IMR-90 (cell line): ENCODE data around the gene CRACR2B. TPM values are rescaled to one million over a fixed set of nuclear protein-coding genes. Genes with fewer than 3 reads are reported as not detected.

Source experiments
- ATAC-seq: fragments of 200-7000 bp; cut with Tn5 transposase; 2 replicates; pipeline ENCODE4 v1.9.1; 2020; ENCODE audit warnings: low read depth, mild to moderate bottlenecking, moderate library complexity
- BruUV-seq: library from RNA; stranded (reverse); fragments of 400-500 nt; replicated peaks from 2 replicates; lab custom pipeline; 2021; lab: Mats Ljungman, UMichigan
- CTCF ChIA-PET: fragments of 300-600 bp; formaldehyde crosslinking; extraction: SDS; loops from one replicate; lab custom pipeline; 2021; ENCODE audit warnings: antibody characterized with exemption; lab: Yijun Ruan, JAX
- POLR2A ChIA-PET: fragments of 300-600 bp; sonication (Branson Sonifier 250); formaldehyde crosslinking; loops from one replicate; lab custom pipeline; 2022; ENCODE audit warnings: antibody characterized with exemption; ENCODE audit not compliant: unreplicated experiment; lab: Charles Lee
- DNase-seq: peaks from one replicate; pipeline ENCODE4 v3.0.0; 2013
- H2AFZ ChIP-seq: replicated peaks from 2 replicates; pipeline ENCODE3; 2013; ENCODE audit warnings: low read length, mild to moderate bottlenecking; ENCODE audit not compliant: poor library complexity
- H2AK5ac ChIP-seq: 2 replicates; pipeline ENCODE4 v1.6.1; 2013; ENCODE audit warnings: low read depth, low read length, inconsistent platforms
- H2AK9ac ChIP-seq: replicated peaks from 2 replicates; pipeline ENCODE3; 2013; ENCODE audit warnings: mild to moderate bottlenecking, low read depth, low read length, moderate library complexity; ENCODE audit not compliant: poor library complexity
- H2BK120ac ChIP-seq: 2 replicates; pipeline ENCODE4 v1.6.1; 2013; ENCODE audit warnings: low read depth, low read length, inconsistent platforms
- H2BK15ac ChIP-seq: 3 replicates; pipeline ENCODE4 v1.6.1; 2013; ENCODE audit warnings: low read depth, low read length, inconsistent platforms
- H2BK20ac ChIP-seq: 2 replicates; pipeline ENCODE4 v1.6.1; 2013; ENCODE audit warnings: low read depth, mild to moderate bottlenecking, inconsistent platforms, low read length, moderate library complexity
- H2BK5ac ChIP-seq: 2 replicates; pipeline ENCODE4 v1.6.1; 2013; ENCODE audit warnings: mild to moderate bottlenecking, low read depth, low read length, inconsistent platforms; ENCODE audit not compliant: poor library complexity, severe bottlenecking
- H3K14ac ChIP-seq: replicated peaks from 2 replicates; pipeline ENCODE4 v1.6.1; 2013; ENCODE audit warnings: low read depth, low read length, inconsistent platforms
- H3K18ac ChIP-seq: 2 replicates; pipeline ENCODE4 v1.6.1; 2013; ENCODE audit warnings: low read depth, low read length, control low read depth
- H3K23ac ChIP-seq: 2 replicates; pipeline ENCODE4 v1.6.1; 2013; ENCODE audit warnings: low read depth, low read length, inconsistent platforms
- H3K27ac ChIP-seq: 2 replicates; pipeline ENCODE4 v1.5.1; 2013; ENCODE audit warnings: mild to moderate bottlenecking, control low read depth, low read length; ENCODE audit not compliant: insufficient read depth
- H3K27me3 ChIP-seq: 2 replicates; pipeline ENCODE4 v1.6.1; 2013; ENCODE audit warnings: low read length; ENCODE audit not compliant: control insufficient read depth, insufficient read depth
- H3K36me3 ChIP-seq: 2 replicates; pipeline ENCODE4 v1.6.1; 2013; ENCODE audit warnings: low read length, mixed read lengths; ENCODE audit not compliant: control insufficient read depth, insufficient read depth
- H3K4ac ChIP-seq: 2 replicates; pipeline ENCODE4 v1.6.1; 2013; ENCODE audit warnings: low read depth, low read length, inconsistent platforms
- H3K4me1 ChIP-seq: 2 replicates; pipeline ENCODE4 v1.6.1; 2013; ENCODE audit warnings: low read length, mixed read lengths; ENCODE audit not compliant: control insufficient read depth, insufficient read depth
- H3K4me2 ChIP-seq: 2 replicates; pipeline ENCODE4 v1.6.1; 2013; ENCODE audit warnings: low read depth, mild to moderate bottlenecking, control low read depth, low read length, moderate library complexity
- H3K4me3 ChIP-seq: 2 replicates; pipeline ENCODE4 v1.5.1; 2013; ENCODE audit warnings: low read depth, mild to moderate bottlenecking, control low read depth, low read length, moderate library complexity; ENCODE audit not compliant: insufficient read depth
- H3K56ac ChIP-seq: 2 replicates; pipeline ENCODE4 v1.6.1; 2013; ENCODE audit warnings: low read length, inconsistent platforms; ENCODE audit not compliant: insufficient read depth; ENCODE audit errors: extremely low read depth
- H3K79me1 ChIP-seq, 2 experiments: 2 replicates each; pipeline ENCODE4 v1.6.1; 2013; ENCODE audit warnings: low read length in 2 of 2, inconsistent platforms in 1 of 2, low read depth in 1 of 2
- H3K9ac ChIP-seq: 2 replicates; pipeline ENCODE4 v1.6.1; 2013; ENCODE audit warnings: low read depth, low read length, control low read depth
- H3K9me1 ChIP-seq: 2 replicates; pipeline ENCODE4 v1.6.1; 2013; ENCODE audit warnings: low read length, inconsistent platforms; ENCODE audit not compliant: insufficient read depth
- H3K9me3 ChIP-seq: 2 replicates; pipeline ENCODE4 v1.6.1; 2013; ENCODE audit warnings: low read length; ENCODE audit not compliant: control insufficient read depth, insufficient read depth
- H4K20me1 ChIP-seq: 2 replicates; pipeline ENCODE4 v1.6.1; 2013; ENCODE audit warnings: low read length, inconsistent platforms; ENCODE audit not compliant: insufficient read depth
- H4K5ac ChIP-seq: 2 replicates; pipeline ENCODE4 v1.6.1; 2013; ENCODE audit warnings: mild to moderate bottlenecking, low read depth, low read length, control low read depth
- H4K8ac ChIP-seq, 2 experiments: 2 replicates each; pipeline ENCODE4 v1.6.1; 2013; ENCODE audit warnings: low read depth in 2 of 2, low read length in 2 of 2, control low read depth in 1 of 2, inconsistent platforms in 1 of 2
- H4K91ac ChIP-seq: 2 replicates; pipeline ENCODE4 v1.6.1; 2013; ENCODE audit warnings: low read depth, low read length, inconsistent platforms; ENCODE audit not compliant: insufficient read depth
- BHLHE40 ChIP-seq: fragments of 150-350 bp; IDR thresholded peaks from 2 replicates; pipeline ENCODE4 v1.6.1; 2016; ENCODE audit warnings: mild to moderate bottlenecking, low read depth, low read length
- CTCF ChIP-seq: conservative IDR thresholded peaks from 2 replicates; pipeline ENCODE4 v1.5.1; 2012; ENCODE audit warnings: mild to moderate bottlenecking, low read depth, low read length, improper control_type of control experiment
- ELK1 ChIP-seq: fragments of 150-350 bp; IDR thresholded peaks from 2 replicates; pipeline ENCODE4 v1.6.1; 2016; ENCODE audit warnings: low read depth, mild to moderate bottlenecking, low read length, moderate library complexity, borderline replicate concordance
- FOS ChIP-seq: fragments of 150-350 bp; IDR thresholded peaks from 2 replicates; pipeline ENCODE4 v1.6.1; 2016; ENCODE audit warnings: low read depth, low read length
- MAFK ChIP-seq: IDR thresholded peaks from 2 replicates; pipeline ENCODE4 v1.6.1; 2012; ENCODE audit warnings: low read depth, low read length, improper control_type of control experiment
- MXI1 ChIP-seq: IDR thresholded peaks from 2 replicates; pipeline ENCODE4 v1.6.1; 2012; ENCODE audit warnings: low read depth, mild to moderate bottlenecking, low read length, moderate library complexity, borderline replicate concordance
- NFE2L2 ChIP-seq: fragments of 150-350 bp; IDR thresholded peaks from 2 replicates; pipeline ENCODE4 v1.6.1; 2016; ENCODE audit warnings: low read depth, mild to moderate bottlenecking, low read length
- RCOR1 ChIP-seq: IDR thresholded peaks from 2 replicates; pipeline ENCODE4 v1.6.1; 2012; ENCODE audit warnings: mild to moderate bottlenecking, low read length, improper control_type of control experiment; ENCODE audit not compliant: insufficient replicate concordance
- RFX5 ChIP-seq: IDR thresholded peaks from 2 replicates; pipeline ENCODE4 v1.8.0; 2012; ENCODE audit warnings: low read depth, mild to moderate bottlenecking, low read length, moderate library complexity
- SMC3 ChIP-seq: fragments of 150-350 bp; IDR thresholded peaks from 2 replicates; pipeline ENCODE4 v1.6.1; 2016; ENCODE audit warnings: low read depth, mild to moderate bottlenecking, antibody characterized with exemption, low read length, moderate library complexity
- WGBS, 2 experiments: methylation state at CpG; one replicate each; pipeline versions ENCODE4 v1.1.5 to v1.1.7; 2013; ENCODE audit warnings: missing lambda C conversion rate in 2 of 2; ENCODE audit not compliant: insufficient read length in 1 of 2; ENCODE audit errors: extremely low coverage in 2 of 2; 5-methylcytosine and 5-hydroxymethylcytosine counted together
- dilution Hi-C: fragments of 300-500 bp; cut with HindIII; formaldehyde crosslinking; loops from one replicate; pipeline ENCODE4 v1.14.3; 2018; ENCODE audit warnings: low sequenced_read_pairs; ENCODE audit not compliant: unreplicated experiment
- in situ Hi-C: fragments of 300-500 bp; cut with MboI; formaldehyde crosslinking; loops from 3 replicates; pipeline ENCODE4 v1.14.3; 2019; ENCODE audit warnings: low sequenced_read_pairs, inconsistent platforms, mixed read lengths
- intact Hi-C: fragments of 100-400 bp; cut with micrococcal nuclease; formaldehyde crosslinking; loops from 2 replicates; pipeline ENCODE4 v1.10.0; 2022
- polyA plus RNA-seq, 3 experiments: library from polyadenylated mRNA; depleted of rRNA; stranded (reverse); fragments of >200 nt; gene quantifications; 2 replicates each; pipeline ENCODE4 v1.2.3, GENCODE V29; 2012; ENCODE audit warnings: low replicate concordance in 1 of 3
- total RNA-seq: library from RNA; depleted of rRNA; stranded (reverse); fragments of >200 nt; gene quantifications from 2 replicates; pipeline ENCODE4 v1.2.3, GENCODE V29; 2012
- TF ChIP-seq, protein P1 (sequence below): fragments of 150-350 bp; IDR thresholded peaks from 2 replicates; pipeline ENCODE4 v1.6.1; 2017; ENCODE audit warnings: mild to moderate bottlenecking, antibody characterized with exemption, low read length, low read depth

The CRACR2B gene
- total and polyA plus RNA-seq, 2 of the 4 experiments (the other 2 are of a cell fraction) = 0.54 to 2.5 TPM

GRCh38 chr11:812390-812789 is 15.3 kb upstream of the CRACR2B start:
- peaks cover 27 to 53% of the 10 kb centered on the region in 2 experiments for H3K79me1 ChIP-seq
- H4K91ac ChIP-seq = no peak overlapping the region
- no peak overlapping the region for H3K56ac ChIP-seq
- peaks cover 30% of the 10 kb centered on the region for H3K36me3 ChIP-seq
- H3K18ac ChIP-seq = no peak overlapping the region
- no peak overlapping the region for H3K4ac ChIP-seq
- no peak overlapping the region for H2AFZ ChIP-seq
- H3K9me1 ChIP-seq = no peaks in the 10 kb centered on the region
- BruUV-seq = no TSS peak
- H2BK15ac ChIP-seq = no peak overlapping the region
- H3K27ac ChIP-seq = no peak overlapping the region
- H3K4me3 ChIP-seq = no peak overlapping the region
- H3K9me3 ChIP-seq = no peaks in the 10 kb centered on the region
- no peak overlapping the region for H4K5ac ChIP-seq
- H3K14ac ChIP-seq = no peak overlapping the region
- no peak overlapping the region for H4K8ac ChIP-seq
- no peak overlapping the region for H2BK5ac ChIP-seq
- dilution Hi-C loops (no loop called here), in situ Hi-C loops (no loop called here), intact Hi-C loops (no loop called here)
- ChIA-PET CTCF (no interaction called here), POLR2A (no interaction called here)
- H3K4me2 ChIP-seq = no peak overlapping the region
- no peak for ATAC-seq
- no peaks in the 10 kb centered on the region for H3K27me3 ChIP-seq
- H3K23ac ChIP-seq = no peak overlapping the region
- H3K9ac ChIP-seq = no peak overlapping the region
- no peak overlapping the region for H2BK20ac ChIP-seq
- peaks cover 38% of the 10 kb centered on the region for H4K20me1 ChIP-seq
- no peak for DNase-seq
- H2BK120ac ChIP-seq = no peak overlapping the region
- peaks cover 6% of the 10 kb centered on the region for H3K4me1 ChIP-seq
- TF ChIP-seq MAFK (no peak), MXI1 (no peak), BHLHE40 (no peak), RFX5 (no peak), CTCF (no peak), RCOR1 (no peak), SMC3 (no peak), FOS (no peak), NFE2L2 (no peak), ELK1 (no peak)
- TF ChIP-seq, protein P1, sequence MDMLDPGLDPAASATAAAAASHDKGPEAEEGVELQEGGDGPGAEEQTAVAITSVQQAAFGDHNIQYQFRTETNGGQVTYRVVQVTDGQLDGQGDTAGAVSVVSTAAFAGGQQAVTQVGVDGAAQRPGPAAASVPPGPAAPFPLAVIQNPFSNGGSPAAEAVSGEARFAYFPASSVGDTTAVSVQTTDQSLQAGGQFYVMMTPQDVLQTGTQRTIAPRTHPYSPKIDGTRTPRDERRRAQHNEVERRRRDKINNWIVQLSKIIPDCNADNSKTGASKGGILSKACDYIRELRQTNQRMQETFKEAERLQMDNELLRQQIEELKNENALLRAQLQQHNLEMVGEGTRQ = no peak
- no CpG with 5 or more reads among the region's 3 CpGs for WGBS, 2 experiments
- H2AK9ac ChIP-seq = no peak overlapping the region
- H2AK5ac ChIP-seq = no peak overlapping the region
